HL-60 (cell line): Measurements from ENCODE around the gene ATP6AP2.
"Not testable (repeated sequence)": the region's sequence is repeated elsewhere in the genome, so short reads cannot be mapped to it uniquely, and the experiment has no call there.

Source experiments
- DNase-seq, 2 experiments: peaks; one replicate each; pipeline ENCODE4 v3.0.0-alpha.2; 2010 to 2020; ENCODE audit warnings: low read depth in 1 of 2, low spot score in 1 of 2
- H3K27ac ChIP-seq: fragments of 250-450 bp; sonication (Bioruptor Pico); replicated peaks from 2 replicates; pipeline ENCODE4 v1.5.1; 2020; ENCODE audit warnings: mild to moderate bottlenecking, moderate library complexity
- H3K27me3 ChIP-seq: fragments of 250-450 bp; sonication (Bioruptor Pico); 2 replicates; pipeline ENCODE4 v1.5.1; 2021; ENCODE audit warnings: mild to moderate bottlenecking, moderate library complexity; ENCODE audit not compliant: insufficient read depth, poor library complexity, severe bottlenecking
- H3K4me3 ChIP-seq: replicated peaks from 2 replicates; pipeline ENCODE4 v1.5.1; 2011; ENCODE audit warnings: mild to moderate bottlenecking, control low read depth, low read length; ENCODE audit not compliant: insufficient read depth
- GABPA ChIP-seq: IDR thresholded peaks from 2 replicates; pipeline ENCODE4 v1.6.1; 2012; ENCODE audit warnings: low read depth
- POLR2AphosphoS5 ChIP-seq: IDR thresholded peaks from 2 replicates; pipeline ENCODE4 v1.6.1; 2012; ENCODE audit warnings: low read depth
- REST ChIP-seq: IDR thresholded peaks from 2 replicates; pipeline ENCODE4 v1.6.1; 2012; ENCODE audit warnings: low read depth; ENCODE audit not compliant: insufficient replicate concordance
- SPI1 ChIP-seq: IDR thresholded peaks from 2 replicates; pipeline ENCODE4 v1.6.1; 2012; ENCODE audit warnings: low read depth, mild to moderate bottlenecking, borderline replicate concordance
- TF ChIP-seq, protein P1 (sequence below): IDR thresholded peaks from one replicate; pipeline ENCODE4 v1.5.1; 2011; ENCODE audit warnings: low read length, control low read depth, inconsistent platforms; ENCODE audit not compliant: insufficient read depth

ATP6AP2 gene

DNA sequence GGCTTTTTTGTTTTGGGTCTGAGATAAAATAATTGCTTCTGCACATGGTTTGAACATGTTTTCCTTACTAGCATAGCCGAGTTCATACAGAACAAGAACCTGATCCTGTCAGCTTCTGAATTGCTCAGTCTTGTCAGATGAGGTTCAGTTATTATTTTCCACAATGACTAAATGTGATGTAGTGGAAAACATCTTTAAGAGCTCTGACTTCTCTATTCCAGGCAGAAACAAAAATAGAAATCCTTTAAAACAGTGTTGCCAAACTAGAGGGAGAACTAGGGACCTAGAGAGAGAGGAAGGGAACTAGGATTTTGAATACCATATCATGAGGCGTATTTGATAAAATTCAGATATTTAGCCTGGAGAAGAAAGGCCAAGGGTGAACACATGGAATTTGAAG, 2.0 kb downstream of the ATP6AP2 start:
- no peak overlapping the region for H3K4me3 ChIP-seq
- TF ChIP-seq, protein P1, sequence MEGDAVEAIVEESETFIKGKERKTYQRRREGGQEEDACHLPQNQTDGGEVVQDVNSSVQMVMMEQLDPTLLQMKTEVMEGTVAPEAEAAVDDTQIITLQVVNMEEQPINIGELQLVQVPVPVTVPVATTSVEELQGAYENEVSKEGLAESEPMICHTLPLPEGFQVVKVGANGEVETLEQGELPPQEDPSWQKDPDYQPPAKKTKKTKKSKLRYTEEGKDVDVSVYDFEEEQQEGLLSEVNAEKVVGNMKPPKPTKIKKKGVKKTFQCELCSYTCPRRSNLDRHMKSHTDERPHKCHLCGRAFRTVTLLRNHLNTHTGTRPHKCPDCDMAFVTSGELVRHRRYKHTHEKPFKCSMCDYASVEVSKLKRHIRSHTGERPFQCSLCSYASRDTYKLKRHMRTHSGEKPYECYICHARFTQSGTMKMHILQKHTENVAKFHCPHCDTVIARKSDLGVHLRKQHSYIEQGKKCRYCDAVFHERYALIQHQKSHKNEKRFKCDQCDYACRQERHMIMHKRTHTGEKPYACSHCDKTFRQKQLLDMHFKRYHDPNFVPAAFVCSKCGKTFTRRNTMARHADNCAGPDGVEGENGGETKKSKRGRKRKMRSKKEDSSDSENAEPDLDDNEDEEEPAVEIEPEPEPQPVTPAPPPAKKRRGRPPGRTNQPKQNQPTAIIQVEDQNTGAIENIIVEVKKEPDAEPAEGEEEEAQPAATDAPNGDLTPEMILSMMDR = no peak
- TF ChIP-seq GABPA = no peak
- no peak for TF ChIP-seq POLR2AphosphoS5
- no peak for TF ChIP-seq REST
- no peak for TF ChIP-seq SPI1
- no peak overlapping the region; the same call in 1 of the 2 replicates for H3K27ac ChIP-seq
- no peak for DNase-seq
- H3K27me3 ChIP-seq = no peaks in the 10 kb centered on the region

GRCh38 chrX:40587623-40588022, 6.9 kb downstream of the ATP6AP2 start:
- H3K27ac ChIP-seq, DNase-seq, H3K27me3 ChIP-seq, H3K4me3 ChIP-seq: not testable (repeated sequence)

- not testable (repeated sequence) for H3K27me3 ChIP-seq, DNase-seq
Observed at GRCh38 chrX:40589616-40590321, 9.0 kb downstream of the ATP6AP2 start.

GRCh38 chrX:40603446-40603845, 22.7 kb downstream of the ATP6AP2 start:
- no peak overlapping the region for H3K27ac ChIP-seq
- no peaks in the 10 kb centered on the region for H3K27me3 ChIP-seq
- no peak for DNase-seq
- no peak overlapping the region for H3K4me3 ChIP-seq
- TF ChIP-seq GABPA (no peak), POLR2AphosphoS5 (no peak), REST (no peak), SPI1 (no peak)
- TF ChIP-seq, protein P1 = no peak

More at GRCh38 chrX:40589616-40590321, 9.0 kb downstream of the ATP6AP2 start:
- not testable (repeated sequence) for H3K4me3 ChIP-seq, H3K27ac ChIP-seq

GRCh38 chrX:40607381-40607780, 26.6 kb downstream of the ATP6AP2 start:
- DNase-seq = no peak
- Histone ChIP-seq H3K27me3 (no peaks in the 10 kb centered on the region), H3K27ac (no peak overlapping the region), H3K4me3 (no peak overlapping the region)
- TF ChIP-seq REST (no peak), SPI1 (no peak), GABPA (no peak), POLR2AphosphoS5 (no peak)
- TF ChIP-seq, protein P1 = no peak
